ENCODE data around the gene PKP4. TPM values are rescaled to one million over a fixed set of nuclear protein-coding genes. Genes with fewer than 3 reads are reported as not detected.

The PKP4 gene
- total and polyA plus RNA-seq, 4 experiments from 2014 or later, result 1.4 to 39.3 (median 19.1) TPM

- Histone ChIP-seq H3K4me1 (ENCODE audit: insufficient read depth, low read length) (no peaks in the 10 kb centered on the region), H3K4me3 (ENCODE audit: low read length in 2 of 2) (no peak overlapping the region), H3K27ac (ENCODE audit: low read depth, low read length) (no peak overlapping the region), H3K9me3 (ENCODE audit: control insufficient read depth in 1 of 2, low read length in 2 of 2) (no peaks in the 10 kb centered on the region), H3K27me3 (ENCODE audit: insufficient read depth, low read length) (no peaks in the 10 kb centered on the region), H3K36me3 (ENCODE audit: insufficient read depth, low read length) (no peaks in the 10 kb centered on the region)
- no peak for DNase-seq
- H3K27me3 Mint-ChIP-seq, result no peaks in the 10 kb centered on the region
- H3K4me3 Mint-ChIP-seq, result no peak overlapping the region
- ChIA-PET CTCF (ENCODE audit: partially characterized antibody) (interaction anchor here (1.2 kb wide), 1 partner anchor 13 kb away, joined by 3 read pairs; no protein-coding TSS in a partner anchor), POLR2A (ENCODE audit: partially characterized antibody) (no interaction called here)
- peaks cover 2 to 7% of the 10 kb centered on the region in 2 donors for H3K36me3 Mint-ChIP-seq
- intact Hi-C loops (cut with micrococcal nuclease), result no loop called here
- H3K27ac Mint-ChIP-seq, result no peak overlapping the region
- H3K4me1 Mint-ChIP-seq, result peaks cover 1 to 10% (median 5%) of the 10 kb centered on the region in 4 donors
- H3K9me3 Mint-ChIP-seq, result no peaks in the 10 kb centered on the region
Observed at GRCh38 chr2:158498749-158499136, 42.0 kb downstream of the PKP4 start.

GRCh38 chr2:158499383-158499782 is 42.6 kb downstream of the PKP4 start:
- H3K27me3 Mint-ChIP-seq, result no peaks in the 10 kb centered on the region
- Histone ChIP-seq H3K36me3 (ENCODE audit: insufficient read depth, low read length) (no peaks in the 10 kb centered on the region), H3K9me3 (ENCODE audit: control insufficient read depth in 1 of 2, low read length in 2 of 2) (no peaks in the 10 kb centered on the region), H3K27ac (ENCODE audit: low read depth, low read length) (no peak overlapping the region), H3K4me1 (ENCODE audit: insufficient read depth, low read length) (no peaks in the 10 kb centered on the region), H3K4me3 (ENCODE audit: low read length in 2 of 2) (no peak overlapping the region), H3K27me3 (ENCODE audit: insufficient read depth, low read length) (no peaks in the 10 kb centered on the region)
- H3K4me3 Mint-ChIP-seq, result no peak overlapping the region
- H3K36me3 Mint-ChIP-seq, result peaks cover 2 to 7% of the 10 kb centered on the region in 2 donors
- no peak for DNase-seq
- intact Hi-C loops (cut with micrococcal nuclease), result no loop called here
- peaks cover 1 to 10% (median 5%) of the 10 kb centered on the region in 4 donors for H3K4me1 Mint-ChIP-seq
- ChIA-PET POLR2A (ENCODE audit: partially characterized antibody) (no interaction called here), CTCF (ENCODE audit: partially characterized antibody) (no interaction called here)
- no peak overlapping the region for H3K27ac Mint-ChIP-seq
- H3K9me3 Mint-ChIP-seq, result no peaks in the 10 kb centered on the region

- H3K36me3 Mint-ChIP-seq, result peaks cover 2 to 7% of the 10 kb centered on the region in 2 donors
- Histone ChIP-seq H3K27me3 (ENCODE audit: insufficient read depth, low read length) (no peaks in the 10 kb centered on the region), H3K36me3 (ENCODE audit: insufficient read depth, low read length) (no peaks in the 10 kb centered on the region), H3K9me3 (ENCODE audit: control insufficient read depth in 1 of 2, low read length in 2 of 2) (no peaks in the 10 kb centered on the region), H3K4me3 (ENCODE audit: low read length in 2 of 2) (no peak overlapping the region), H3K4me1 (ENCODE audit: insufficient read depth, low read length) (no peaks in the 10 kb centered on the region), H3K27ac (ENCODE audit: low read depth, low read length) (no peak overlapping the region)
- ChIA-PET CTCF (ENCODE audit: partially characterized antibody) (no interaction called here), POLR2A (ENCODE audit: partially characterized antibody) (no interaction called here)
- no peak for DNase-seq
- no peaks in the 10 kb centered on the region for H3K9me3 Mint-ChIP-seq
- H3K4me1 Mint-ChIP-seq, result peaks cover 5 to 10% (median 6%) of the 10 kb centered on the region in 4 donors
- H3K4me3 Mint-ChIP-seq, result no peak overlapping the region
- intact Hi-C loops (cut with micrococcal nuclease), result no loop called here
- no peaks in the 10 kb centered on the region for H3K27me3 Mint-ChIP-seq
- no peak overlapping the region for H3K27ac Mint-ChIP-seq
Observed at GRCh38 chr2:158500333-158500732, 43.6 kb downstream of the PKP4 start.

GRCh38 chr2:158501301-158501700 is 44.5 kb downstream of the PKP4 start:
- CTCF ChIA-PET (ENCODE audit: partially characterized antibody), result no interaction called here
- no peak overlapping the region for H3K4me3 ChIP-seq (ENCODE audit: low read length in 2 of 2)
- no peaks in the 10 kb centered on the region for H3K36me3 ChIP-seq (ENCODE audit: insufficient read depth, low read length)
- intact Hi-C loops (cut with micrococcal nuclease), result no loop called here
- H3K9me3 ChIP-seq (ENCODE audit: control insufficient read depth in 1 of 2, low read length in 2 of 2), result no peaks in the 10 kb centered on the region
- peak overlapping the region in 1 of 7 donors; percentile 19 for H3K27ac Mint-ChIP-seq
- H3K9me3 Mint-ChIP-seq, result no peaks in the 10 kb centered on the region
- H3K4me3 Mint-ChIP-seq, result no peak overlapping the region
- H3K4me1 ChIP-seq (ENCODE audit: insufficient read depth, low read length), result no peaks in the 10 kb centered on the region
- no peaks in the 10 kb centered on the region for H3K27me3 ChIP-seq (ENCODE audit: insufficient read depth, low read length)
- no peak overlapping the region for H3K27ac ChIP-seq (ENCODE audit: low read depth, low read length)
- POLR2A ChIA-PET (ENCODE audit: partially characterized antibody), result no interaction called here
- H3K4me1 Mint-ChIP-seq, result peaks cover 6 to 9% (median 7%) of the 10 kb centered on the region in 4 donors
- no peak for DNase-seq
- peaks cover 2 to 7% of the 10 kb centered on the region in 2 donors for H3K36me3 Mint-ChIP-seq
- no peaks in the 10 kb centered on the region for H3K27me3 Mint-ChIP-seq

- ChIA-PET POLR2A (ENCODE audit: partially characterized antibody) (no interaction called here), CTCF (ENCODE audit: partially characterized antibody) (no interaction called here)
Observed at GRCh38 chr2:158502974-158503373, 46.2 kb downstream of the PKP4 start.

GRCh38 chr2:158504088-158504487 is 47.3 kb downstream of the PKP4 start:
- intact Hi-C loops (cut with micrococcal nuclease), result no loop called here
- Histone ChIP-seq H3K27ac (ENCODE audit: low read depth, low read length) (no peak overlapping the region), H3K9me3 (ENCODE audit: control insufficient read depth in 1 of 2, low read length in 2 of 2) (no peaks in the 10 kb centered on the region), H3K27me3 (ENCODE audit: insufficient read depth, low read length) (no peaks in the 10 kb centered on the region), H3K36me3 (ENCODE audit: insufficient read depth, low read length) (no peaks in the 10 kb centered on the region), H3K4me3 (ENCODE audit: low read length in 2 of 2) (no peak overlapping the region), H3K4me1 (ENCODE audit: insufficient read depth, low read length) (no peaks in the 10 kb centered on the region)
- no peaks in the 10 kb centered on the region for H3K27me3 Mint-ChIP-seq
- peaks cover 2 to 3% of the 10 kb centered on the region in 2 donors for H3K36me3 Mint-ChIP-seq
- H3K4me1 Mint-ChIP-seq, result peaks cover 9 to 16% (median 13%) of the 10 kb centered on the region in 4 donors
- POLR2A ChIA-PET (ENCODE audit: partially characterized antibody), result no interaction called here
- no peak overlapping the region for H3K27ac Mint-ChIP-seq
- no peaks in the 10 kb centered on the region for H3K9me3 Mint-ChIP-seq
- H3K4me3 Mint-ChIP-seq, result no peak overlapping the region
- DNase-seq, result no peak
- CTCF ChIA-PET (ENCODE audit: partially characterized antibody), result no interaction called here

More at GRCh38 chr2:158502974-158503373, 46.2 kb downstream of the PKP4 start:
- Mint-ChIP-seq H3K9me3 (no peaks in the 10 kb centered on the region), H3K4me1 (peaks cover 10 to 16% (median 13%) of the 10 kb centered on the region in 4 donors), H3K36me3 (peaks cover 2 to 3% of the 10 kb centered on the region in 2 donors), H3K27ac (no peak overlapping the region), H3K27me3 (no peaks in the 10 kb centered on the region), H3K4me3 (no peak overlapping the region)
- Histone ChIP-seq H3K27me3 (ENCODE audit: insufficient read depth, low read length) (no peaks in the 10 kb centered on the region), H3K4me3 (ENCODE audit: low read length in 2 of 2) (no peak overlapping the region), H3K36me3 (ENCODE audit: insufficient read depth, low read length) (no peaks in the 10 kb centered on the region), H3K27ac (ENCODE audit: low read depth, low read length) (no peak overlapping the region), H3K9me3 (ENCODE audit: control insufficient read depth in 1 of 2, low read length in 2 of 2) (no peaks in the 10 kb centered on the region), H3K4me1 (ENCODE audit: insufficient read depth, low read length) (no peaks in the 10 kb centered on the region)
- intact Hi-C loops (cut with micrococcal nuclease), result no loop called here
- DNase-seq, result no peak

- Mint-ChIP-seq H3K4me3 (no peak overlapping the region), H3K36me3 (peaks cover 2 to 3% of the 10 kb centered on the region in 2 donors), H3K27me3 (no peaks in the 10 kb centered on the region), H3K4me1 (peaks cover 12 to 19% (median 15%) of the 10 kb centered on the region in 4 donors), H3K27ac (no peak overlapping the region), H3K9me3 (no peaks in the 10 kb centered on the region)
- Histone ChIP-seq H3K36me3 (ENCODE audit: insufficient read depth, low read length) (no peaks in the 10 kb centered on the region), H3K4me1 (ENCODE audit: insufficient read depth, low read length) (no peaks in the 10 kb centered on the region), H3K9me3 (ENCODE audit: control insufficient read depth in 1 of 2, low read length in 2 of 2) (no peaks in the 10 kb centered on the region), H3K27ac (ENCODE audit: low read depth, low read length) (no peak overlapping the region), H3K4me3 (ENCODE audit: low read length in 2 of 2) (no peak overlapping the region), H3K27me3 (ENCODE audit: insufficient read depth, low read length) (no peaks in the 10 kb centered on the region)
- DNase-seq, result no peak
- ChIA-PET POLR2A (ENCODE audit: partially characterized antibody) (no interaction called here), CTCF (ENCODE audit: partially characterized antibody) (no interaction called here)
- intact Hi-C loops (cut with micrococcal nuclease), result no loop called here
Observed at GRCh38 chr2:158505448-158505934, 48.7 kb downstream of the PKP4 start.

GRCh38 chr2:158507141-158507540 is 50.4 kb downstream of the PKP4 start:
- CTCF ChIA-PET (ENCODE audit: partially characterized antibody), result interaction anchor here (1.1 kb wide), 1 partner anchor 11 kb away, joined by 4 read pairs; no protein-coding TSS in a partner anchor
- H3K27me3 ChIP-seq (ENCODE audit: insufficient read depth, low read length), result no peaks in the 10 kb centered on the region
- intact Hi-C loops (cut with micrococcal nuclease), result no loop called here
- H3K4me3 ChIP-seq (ENCODE audit: low read length in 2 of 2), result no peak overlapping the region
- DNase-seq, result no peak
- peaks cover 15 to 19% (median 19%) of the 10 kb centered on the region in 4 donors for H3K4me1 Mint-ChIP-seq
- no peak overlapping the region for H3K4me3 Mint-ChIP-seq
- no peaks in the 10 kb centered on the region for H3K27me3 Mint-ChIP-seq
- peaks cover 0 to 3% of the 10 kb centered on the region in 2 donors for H3K36me3 Mint-ChIP-seq
- H3K27ac Mint-ChIP-seq, result peak overlapping the region in 1 of 7 donors; percentile 3
- H3K36me3 ChIP-seq (ENCODE audit: insufficient read depth, low read length), result no peaks in the 10 kb centered on the region
- no peaks in the 10 kb centered on the region for H3K4me1 ChIP-seq (ENCODE audit: insufficient read depth, low read length)
- no peak overlapping the region for H3K27ac ChIP-seq (ENCODE audit: low read depth, low read length)
- H3K9me3 Mint-ChIP-seq, result no peaks in the 10 kb centered on the region
- POLR2A ChIA-PET (ENCODE audit: partially characterized antibody), result no interaction called here
- H3K9me3 ChIP-seq (ENCODE audit: control insufficient read depth in 1 of 2, low read length in 2 of 2), result no peaks in the 10 kb centered on the region
